Activated gamma-delta T cell (primary cell): ENCODE measurements around the gene LIMS1.
"Not testable (repeated sequence)": the region's sequence is repeated elsewhere in the genome, so short reads cannot be mapped to it uniquely, and the experiment has no call there.

Experiments used
- DNase-seq: peaks from one replicate; lab custom pipeline; 2025; lab: John Stamatoyannopoulos, UW

The LIMS1 gene

DNA sequence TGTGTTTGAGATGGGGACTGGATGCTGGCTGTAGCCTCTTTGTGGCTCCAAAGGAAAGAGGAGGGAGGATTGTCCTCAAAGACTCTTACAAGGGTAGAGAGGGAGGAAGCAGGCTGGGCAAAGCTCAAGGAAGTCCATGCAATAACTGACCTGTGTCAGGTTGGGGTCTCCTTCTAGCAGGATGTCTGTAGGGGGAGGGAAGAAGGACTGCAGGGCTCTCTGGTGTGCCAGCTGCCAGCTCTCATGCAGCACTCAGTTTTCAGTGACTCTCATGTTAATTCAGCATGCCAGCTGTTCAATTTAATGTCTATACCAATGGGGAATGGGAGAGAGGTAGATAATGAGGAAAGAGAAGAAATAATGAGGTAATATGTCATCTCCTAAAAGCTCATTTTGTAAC lies 99.7 kb downstream of the LIMS1 start:
- DNase-seq: no peak

DNA sequence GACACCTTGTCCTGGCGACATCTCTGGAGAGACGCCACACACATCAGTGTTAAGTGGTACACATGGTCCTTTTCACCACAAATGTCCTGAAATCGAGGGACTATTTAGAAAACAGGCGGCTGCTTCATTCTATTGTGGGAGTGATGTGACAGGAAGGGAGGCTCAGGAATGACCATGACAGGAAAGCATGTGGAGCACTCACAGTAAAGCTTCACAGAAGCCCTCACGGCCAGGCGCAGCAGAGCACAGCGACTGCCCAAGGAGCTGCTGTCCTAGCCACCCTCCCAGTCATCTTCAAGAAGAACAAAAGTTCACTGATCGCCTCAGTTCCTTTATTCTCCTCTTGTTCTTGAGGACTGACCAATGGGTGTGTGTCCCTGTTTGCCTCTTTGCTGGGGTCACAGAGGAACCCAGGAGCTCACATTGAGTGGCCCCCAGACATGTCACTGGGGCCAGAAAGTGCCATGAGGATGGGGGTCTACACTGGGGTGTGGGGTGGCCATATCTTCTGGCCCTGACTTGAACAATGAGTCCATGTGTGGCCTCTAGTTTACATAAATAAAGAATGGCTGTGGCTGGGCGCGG lies 100.4 kb downstream of the LIMS1 start:
- no peak for DNase-seq

DNA sequence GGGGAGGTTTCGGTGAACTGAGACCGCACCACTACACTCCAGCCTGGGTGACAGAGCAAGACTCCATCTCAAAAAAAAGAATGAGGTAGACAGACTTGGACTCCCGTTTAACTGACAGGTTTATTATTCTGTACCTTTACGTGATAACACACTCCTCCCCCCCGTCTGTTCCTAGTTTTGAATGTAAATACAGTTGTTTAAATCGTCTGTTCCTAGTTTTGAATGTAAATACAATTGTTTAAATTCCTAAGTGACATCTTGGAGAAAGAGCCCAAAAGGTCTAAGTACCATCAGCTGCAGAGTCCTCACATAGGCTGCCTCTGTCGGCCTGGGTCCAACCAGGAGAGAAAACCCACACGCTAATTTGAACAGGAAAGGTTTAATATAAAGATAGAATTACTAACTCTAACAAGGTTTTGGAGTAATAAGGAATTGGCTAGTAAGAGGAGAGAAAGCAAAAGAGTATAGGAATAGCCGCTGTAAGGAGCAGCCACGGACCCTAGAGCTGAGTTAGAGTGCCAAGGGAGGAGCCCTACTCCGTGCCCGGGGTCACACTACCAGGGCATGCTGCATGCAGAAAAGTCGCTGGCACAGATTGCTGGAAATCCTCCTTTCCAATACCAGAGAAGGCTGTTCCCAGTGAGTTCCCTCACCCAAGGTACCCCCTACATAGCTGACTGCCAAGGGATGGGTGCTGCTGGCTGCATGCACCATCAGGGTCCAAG lies 101.5 kb downstream of the LIMS1 start:
- no peak for DNase-seq

DNA sequence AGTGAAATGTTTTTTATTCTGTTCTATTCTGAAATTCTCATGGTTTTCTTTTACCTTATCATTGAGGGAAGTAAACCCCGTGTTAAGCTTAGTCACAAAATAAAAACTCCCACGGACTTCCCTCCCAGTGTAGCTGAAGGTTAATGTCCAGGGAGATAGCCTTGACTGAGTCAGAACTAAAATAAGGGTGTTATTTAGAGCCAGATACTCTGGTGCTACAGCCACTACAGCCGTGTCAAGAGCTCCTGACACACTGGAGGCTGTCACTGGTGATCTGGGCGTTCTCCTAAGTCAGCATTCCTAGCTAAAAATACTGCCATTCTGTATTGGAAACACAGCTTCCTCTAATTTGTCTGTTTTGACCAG lies 103.0 kb downstream of the LIMS1 start:
- no peak for DNase-seq

DNA sequence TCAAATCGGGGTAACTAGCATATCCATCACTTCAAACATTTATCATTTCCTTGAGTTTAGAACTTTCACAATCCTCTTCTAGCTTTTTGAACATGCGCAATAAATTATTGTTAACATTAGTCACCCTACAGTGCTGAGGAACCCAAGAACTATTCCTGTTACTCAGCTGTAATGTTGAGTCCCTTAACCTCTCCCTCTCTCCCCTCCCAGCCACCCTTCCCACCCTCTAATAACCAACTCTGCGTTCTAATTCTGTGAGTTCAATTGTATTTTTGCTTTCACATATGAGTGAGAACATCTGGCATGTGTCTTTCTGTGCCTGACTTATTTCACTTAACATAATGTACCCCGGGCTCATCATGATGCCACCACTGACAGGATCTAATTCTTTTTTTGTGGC lies 106.5 kb downstream of the LIMS1 start:
- DNase-seq: no peak

DNA sequence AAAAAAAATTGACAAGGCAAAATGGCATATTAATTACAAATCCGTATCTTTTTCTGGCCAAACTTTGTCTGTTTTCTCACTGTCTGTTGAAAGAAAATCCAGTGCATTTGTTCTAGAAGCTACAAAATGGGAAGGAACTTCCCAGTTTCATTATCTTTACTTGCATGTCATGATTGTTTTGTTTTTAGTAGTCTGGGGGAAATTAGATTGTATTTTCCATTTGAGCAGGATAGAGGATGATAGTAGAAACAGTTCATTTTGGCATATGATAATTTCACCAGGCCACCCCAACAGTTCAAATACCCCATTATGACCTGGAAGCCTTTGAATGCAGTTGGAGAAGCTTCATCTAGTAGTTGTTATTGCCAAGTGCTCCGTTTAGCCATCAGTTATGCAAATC lies 107.5 kb downstream of the LIMS1 start:
- no peak for DNase-seq

DNA sequence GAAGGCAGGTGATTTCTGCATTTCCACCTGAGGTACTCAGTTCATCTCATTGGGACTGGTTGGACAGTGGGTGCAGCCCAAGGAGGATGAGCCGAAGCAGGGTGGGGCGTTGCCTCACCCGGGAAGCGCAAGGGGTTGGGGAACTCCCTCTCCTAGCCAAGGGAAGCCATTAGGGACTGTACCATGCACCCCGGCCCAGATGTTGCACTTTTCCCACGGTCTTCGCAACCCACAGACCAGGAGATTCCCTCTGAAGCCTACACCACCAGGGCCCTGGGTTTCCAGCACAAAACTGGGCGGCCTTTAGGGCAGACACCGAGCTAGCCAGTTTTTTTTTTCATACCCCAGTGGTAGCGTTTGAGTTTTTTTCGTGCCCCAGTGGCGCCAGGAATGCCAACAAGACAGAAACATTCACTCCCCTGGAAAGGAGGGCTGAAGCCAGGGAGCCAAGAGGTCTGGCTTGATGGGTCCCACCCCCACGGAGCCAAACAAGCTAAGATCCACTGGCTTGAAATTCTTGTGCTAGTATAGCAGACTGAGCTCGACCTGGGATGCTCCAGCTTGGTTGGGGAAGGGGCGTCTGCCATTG lies 109.1 kb downstream of the LIMS1 start:
- DNase-seq: no peak

DNA sequence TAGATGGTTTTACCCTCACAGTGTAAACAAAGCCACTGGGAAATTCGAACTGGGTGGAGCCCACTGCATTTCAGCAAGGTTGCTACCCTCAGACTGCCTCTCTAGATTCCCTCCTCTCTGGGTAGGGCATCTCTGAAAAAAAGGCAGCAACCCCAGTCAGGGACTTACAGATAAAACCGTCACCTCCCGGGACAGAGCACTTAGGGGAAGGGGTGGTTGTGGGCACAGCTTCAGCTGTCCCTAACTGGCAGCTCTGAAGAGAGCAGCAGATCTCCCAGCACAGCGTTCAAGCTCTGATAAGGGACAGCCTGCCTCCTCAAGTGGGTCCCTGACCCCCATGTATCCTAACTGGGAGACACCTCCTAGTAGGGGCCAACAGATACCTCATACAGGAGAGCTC lies 109.6 kb downstream of the LIMS1 start:
- not testable (repeated sequence) for DNase-seq

DNA sequence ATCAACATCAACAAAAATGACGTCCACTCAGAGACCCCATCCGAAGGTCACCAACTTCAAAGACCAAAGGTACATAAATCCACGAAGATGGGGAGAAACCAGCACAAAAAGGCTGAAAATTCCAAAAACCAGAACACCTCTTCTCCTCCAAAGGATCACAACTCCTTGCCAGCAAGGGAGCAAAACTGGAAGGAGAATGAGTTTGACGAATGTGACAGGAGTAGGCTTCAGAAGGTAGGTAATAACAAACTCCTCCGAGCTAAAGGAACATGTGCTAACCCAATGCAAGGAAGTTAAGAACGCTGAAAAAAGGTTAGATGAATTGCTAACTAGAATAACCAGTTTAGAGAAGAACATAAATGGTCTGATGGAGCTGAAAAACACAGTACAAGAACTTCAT lies 110.2 kb downstream of the LIMS1 start:
- DNase-seq: not testable (repeated sequence)

DNA sequence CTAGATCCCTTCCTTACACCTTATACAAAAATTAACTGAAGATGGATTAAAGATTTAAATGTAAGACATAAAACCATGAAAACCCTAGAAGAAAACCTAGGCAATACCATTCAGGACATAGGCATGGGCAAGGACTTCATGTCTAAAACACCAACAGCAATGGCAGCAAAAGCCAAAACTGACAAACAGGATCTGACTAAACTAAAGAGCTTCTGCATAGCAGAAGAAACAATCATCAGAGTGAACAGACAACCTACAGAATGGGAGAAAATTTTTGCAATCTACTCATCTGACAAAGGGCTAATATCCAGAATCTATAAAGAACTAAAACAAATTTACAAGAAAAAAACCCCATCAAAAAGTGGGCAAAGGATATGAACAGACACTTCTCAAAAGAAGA lies 114.5 kb downstream of the LIMS1 start:
- not testable (repeated sequence) for DNase-seq

DNA sequence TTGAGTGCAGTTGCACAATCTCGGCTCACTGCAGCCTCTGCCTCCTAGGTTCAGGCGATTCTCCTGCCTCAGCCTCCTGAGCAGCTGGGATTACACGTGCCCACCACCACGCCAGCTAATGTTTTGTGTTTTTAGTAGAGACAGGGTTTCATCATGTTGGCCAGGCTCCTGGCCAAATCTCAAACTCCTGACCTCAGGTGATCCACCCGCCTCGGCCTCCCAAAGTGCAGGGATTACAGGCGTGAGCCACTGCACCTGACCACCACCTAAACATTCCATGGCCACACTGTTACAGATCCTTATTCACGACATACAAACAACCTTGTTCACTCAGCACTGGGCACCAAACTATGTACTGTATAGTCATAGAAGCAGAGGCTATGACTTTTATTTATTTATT lies 116.2 kb downstream of the LIMS1 start:
- not testable (repeated sequence) for DNase-seq

DNA sequence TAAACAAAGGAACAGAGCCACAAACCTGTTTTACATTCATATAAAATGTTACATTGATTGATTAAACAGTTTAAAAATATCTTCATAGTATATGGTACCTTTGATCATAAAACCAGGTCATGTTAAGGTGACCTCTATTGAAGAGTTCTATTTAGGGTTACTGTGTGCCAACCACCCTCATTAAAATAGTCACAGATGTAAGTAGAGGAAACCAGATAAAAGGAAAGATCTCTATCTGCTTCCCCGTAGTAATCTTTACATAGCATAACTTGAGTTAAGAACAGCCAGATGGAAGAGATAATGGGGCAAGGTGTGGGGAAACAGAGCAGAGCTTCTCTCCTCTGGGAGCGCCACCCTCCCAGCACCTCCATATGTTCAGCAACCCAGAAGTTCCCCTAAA lies 117.2 kb downstream of the LIMS1 start:
- DNase-seq: not testable (repeated sequence)

DNA sequence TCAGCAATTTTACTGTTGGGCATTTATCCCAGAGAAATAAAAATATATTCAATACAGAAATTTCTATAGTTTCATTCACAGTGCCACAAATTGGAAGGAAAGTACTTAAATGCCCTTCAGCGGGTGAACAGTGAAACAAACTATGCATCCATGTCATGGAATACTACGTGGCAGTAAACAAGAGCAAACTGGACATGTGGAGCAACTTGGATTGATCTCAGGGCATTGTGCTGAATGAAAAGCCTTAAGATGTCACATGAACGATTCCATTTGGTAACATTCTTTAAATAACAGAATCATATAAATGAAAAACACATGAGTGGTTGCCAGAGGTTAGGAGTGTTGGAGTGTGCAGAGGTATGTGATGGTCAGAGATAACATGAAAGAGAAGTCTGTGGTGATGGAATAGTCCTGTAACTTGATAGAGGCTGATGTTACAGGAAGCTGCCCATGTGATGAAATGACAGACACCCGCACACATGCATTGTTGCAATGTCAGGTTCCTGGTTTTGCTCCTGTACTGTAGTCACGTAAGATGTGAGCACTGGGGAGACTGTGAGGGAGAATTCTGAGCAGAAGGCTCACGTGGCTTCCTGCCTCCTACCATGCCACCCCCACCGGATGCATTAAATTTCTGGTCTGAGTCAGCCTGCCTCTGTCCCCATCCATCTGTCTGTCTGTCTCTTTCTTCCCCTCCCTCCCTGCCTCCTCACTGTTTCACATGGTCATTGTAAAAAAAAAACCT lies 118.1 kb downstream of the LIMS1 start:
- not testable (repeated sequence) for DNase-seq

DNA sequence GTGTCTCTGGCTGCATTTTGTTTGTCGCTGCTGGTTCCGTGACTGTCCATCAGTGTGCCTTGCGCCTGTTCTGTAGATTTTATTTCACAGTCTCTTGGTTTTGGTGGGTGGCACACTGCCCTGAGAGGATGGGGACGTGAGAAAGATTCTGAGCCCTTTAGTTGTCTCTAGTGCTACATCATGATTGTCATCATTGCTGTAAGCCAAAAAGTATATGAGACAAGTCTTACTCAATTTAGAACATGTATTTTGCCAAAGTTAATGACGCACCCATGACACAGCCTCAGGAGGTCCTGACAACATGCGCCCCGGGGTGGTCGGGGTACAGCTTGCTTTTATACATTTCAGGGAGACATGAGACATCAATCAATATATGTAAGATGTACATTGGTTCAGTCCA lies 119.2 kb downstream of the LIMS1 start:
- not testable (repeated sequence) for DNase-seq

DNA sequence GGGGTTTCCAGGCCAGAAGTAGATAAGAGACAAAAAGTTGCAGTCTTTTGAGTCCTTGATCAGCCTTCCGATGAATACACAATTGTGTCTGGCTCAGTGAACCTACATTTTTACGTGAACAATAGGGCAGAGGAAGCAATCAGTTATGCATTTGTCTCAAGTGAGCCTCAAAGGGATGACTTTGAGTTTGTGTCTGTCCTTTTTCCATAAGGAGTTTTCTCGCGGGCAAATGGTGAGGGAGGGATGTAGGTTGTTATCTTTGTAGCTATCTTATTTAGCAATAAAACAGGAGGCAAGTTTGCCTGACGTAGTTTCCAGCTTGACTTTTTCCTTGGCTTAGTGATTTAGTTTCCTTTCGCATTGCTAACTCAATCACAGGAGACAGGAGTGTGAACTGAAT lies 119.6 kb downstream of the LIMS1 start:
- not testable (repeated sequence) for DNase-seq

DNA sequence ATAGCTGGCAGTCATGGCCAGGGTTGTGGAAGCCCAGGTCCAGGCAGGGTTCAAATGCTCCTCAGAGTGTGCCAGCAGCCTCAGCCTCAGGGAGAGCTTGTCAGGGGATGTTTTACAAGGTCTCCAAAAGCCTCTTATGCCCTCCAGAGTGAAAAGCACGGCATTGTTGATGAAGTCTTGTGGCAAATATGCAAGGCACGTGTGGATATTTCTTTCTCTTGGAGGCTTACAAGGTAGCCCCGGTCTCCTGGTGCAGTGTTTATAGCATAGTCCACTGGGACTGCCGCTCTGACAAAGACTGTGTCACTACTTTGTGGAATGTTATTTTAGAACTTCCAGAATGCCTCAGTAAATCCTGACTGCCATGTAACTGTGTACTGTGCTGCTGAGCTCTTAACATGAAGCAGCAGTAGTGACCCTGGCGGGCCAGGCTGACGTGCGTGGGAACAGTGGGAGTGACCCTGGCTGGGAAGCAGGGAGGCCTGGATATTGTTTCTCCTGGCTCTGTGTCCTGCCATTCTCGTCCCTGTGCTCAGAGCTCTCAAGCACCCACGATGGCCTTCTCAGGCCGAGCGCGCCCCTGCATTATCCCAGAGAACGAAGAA lies 120.4 kb downstream of the LIMS1 start:
- DNase-seq: not testable (repeated sequence)

DNA sequence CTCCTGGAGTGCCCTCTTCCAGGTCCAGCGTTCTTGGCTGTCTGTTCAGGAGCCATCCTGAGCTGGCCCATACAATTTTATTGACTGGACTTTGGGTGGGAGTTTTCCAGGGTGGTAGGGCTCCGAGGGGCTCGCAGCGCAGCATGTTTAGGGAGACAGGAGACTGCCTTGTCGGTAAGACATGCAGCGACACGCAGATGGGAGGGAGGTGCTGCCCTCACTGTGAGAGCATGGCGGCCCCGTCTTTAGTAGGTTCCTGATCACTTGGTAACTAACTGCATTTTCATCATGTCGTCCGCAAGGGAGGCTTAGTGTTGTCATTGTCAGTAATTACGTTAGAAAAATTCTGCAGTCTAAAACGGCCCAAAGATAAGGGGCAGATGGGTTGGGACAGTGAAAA lies 121.0 kb downstream of the LIMS1 start:
- DNase-seq: not testable (repeated sequence)

DNA sequence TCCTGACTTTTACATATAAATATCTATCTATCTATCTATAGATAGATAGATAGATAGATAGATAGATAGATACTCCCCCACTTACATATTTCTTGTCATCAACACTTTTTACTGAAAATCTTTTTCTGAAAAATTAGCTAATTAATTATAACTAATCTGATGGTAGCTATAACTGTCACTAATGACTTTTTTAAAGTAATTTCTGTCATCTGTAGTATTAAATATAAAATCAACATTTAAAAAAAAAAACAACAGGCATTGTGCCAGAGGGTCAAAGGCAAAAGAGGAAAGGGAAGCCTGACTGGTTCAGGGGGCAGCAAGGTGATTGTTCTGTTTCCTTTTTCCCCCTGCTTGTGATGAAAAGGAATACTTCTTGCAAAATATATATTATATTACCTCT lies 122.0 kb downstream of the LIMS1 start:
- DNase-seq: not testable (repeated sequence)

DNA sequence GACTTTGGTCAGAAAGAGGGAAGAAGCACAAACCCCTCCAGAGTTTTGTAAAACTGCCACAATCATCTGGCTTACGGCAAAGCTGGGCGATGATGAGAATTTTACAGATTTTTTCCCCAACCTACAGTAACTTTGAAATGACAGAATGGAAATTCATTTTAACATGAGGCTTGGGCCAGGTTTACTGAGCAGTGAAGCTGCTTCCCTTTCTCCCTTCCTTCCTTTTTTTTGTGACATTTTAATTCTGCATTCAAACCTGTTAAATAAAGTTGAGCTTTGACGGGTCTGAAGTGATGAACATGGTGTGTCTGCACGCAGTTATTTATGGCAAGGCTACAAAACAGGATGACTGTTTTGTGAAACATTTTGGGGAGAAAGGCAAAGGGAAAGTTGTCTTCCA lies 123.2 kb downstream of the LIMS1 start:
- not testable (repeated sequence) for DNase-seq

DNA sequence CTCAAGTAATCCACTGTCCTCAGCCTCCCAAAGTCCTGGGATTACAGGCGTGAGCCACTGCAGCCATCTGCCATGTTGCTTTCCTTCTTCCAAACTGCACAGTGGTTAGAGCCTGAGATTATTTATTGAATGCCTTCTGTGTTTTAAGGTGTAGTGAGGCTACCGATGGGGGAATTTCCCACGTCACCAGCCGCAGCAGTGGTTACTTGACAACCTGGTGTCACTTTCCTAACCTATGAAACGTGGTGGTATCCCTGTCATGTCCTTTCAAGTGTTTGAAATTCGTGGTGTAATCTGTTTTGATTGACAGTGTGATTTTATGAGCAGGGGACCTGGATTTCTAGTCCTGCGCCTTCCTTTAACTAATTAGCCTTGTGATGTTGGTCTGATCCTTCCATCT lies 124.3 kb downstream of the LIMS1 start:
- DNase-seq: not testable (repeated sequence)

DNA sequence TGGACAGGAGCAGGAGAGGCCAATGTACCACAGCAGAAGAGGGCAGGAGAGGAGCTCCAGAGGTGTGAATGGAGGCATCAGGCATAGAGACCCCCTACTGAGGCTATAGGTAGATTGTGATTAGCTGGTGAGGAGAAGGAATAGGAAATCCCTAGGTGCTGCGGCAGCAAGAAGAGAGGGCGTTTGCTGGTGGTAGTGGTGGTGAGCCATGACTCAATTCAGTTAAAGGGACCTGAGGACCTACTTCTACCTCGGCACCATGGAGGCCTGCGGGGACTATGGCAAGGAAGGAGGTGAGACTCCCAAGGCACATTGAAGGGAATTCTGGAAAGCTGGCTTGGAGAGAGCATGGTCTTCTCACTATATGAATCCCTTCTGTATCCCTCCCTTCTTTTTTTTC lies 127.2 kb downstream of the LIMS1 start:
- not testable (repeated sequence) for DNase-seq

DNA sequence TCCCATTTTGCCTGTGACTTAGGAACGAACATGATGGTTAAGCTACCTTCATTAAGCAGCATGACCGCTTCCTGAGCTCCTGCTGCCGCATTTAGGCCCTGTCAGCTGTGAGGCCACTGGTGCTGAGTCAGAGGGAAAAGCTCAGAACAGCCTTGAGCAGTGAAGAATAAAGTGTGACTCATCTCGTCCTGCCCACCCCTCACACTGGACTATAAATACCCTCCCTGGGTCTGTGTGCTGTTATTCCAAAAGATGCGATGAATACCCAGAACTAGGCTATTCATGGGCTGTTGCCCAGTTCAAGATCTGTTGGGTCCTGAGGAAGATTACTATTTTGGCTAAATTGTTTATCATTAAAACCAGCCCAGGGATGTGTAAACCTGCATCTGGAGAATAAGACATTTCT lies 127.9 kb downstream of the LIMS1 start:
- DNase-seq: not testable (repeated sequence)
